GM13977 (cell line): ENCODE results near the gene WBP2NL.

Source experiments
- DNase-seq: peaks from one replicate; pipeline ENCODE4 v3.0.0; 2012; ENCODE audit warnings: low spot score
- CTCF ChIP-seq: IDR thresholded peaks from 2 replicates; pipeline ENCODE4 v1.5.1; 2012; ENCODE audit warnings: mild to moderate bottlenecking, control low read depth; ENCODE audit not compliant: insufficient read depth; ENCODE audit errors: extremely low read depth, missing control alignments
- in situ Hi-C: fragments of 300-500 bp; cut with MboI; formaldehyde crosslinking; loops from one replicate; pipeline ENCODE4 v1.12.0; 2022; ENCODE audit warnings: low sequenced_read_pairs, low pct_unique_long_range_greater_than_20kb, mixed read lengths, inconsistent platforms; ENCODE audit not compliant: unreplicated experiment

WBP2NL gene

GRCh38 chr22:42022162-42022847, 23.7 kb downstream of the WBP2NL start:
- TF ChIP-seq CTCF = no peak
- in situ Hi-C loops = no loop called here
- peak; percentile 30 for DNase-seq

GRCh38 chr22:42025421-42025820, 26.8 kb downstream of the WBP2NL start:
- DNase-seq = no peak
- TF ChIP-seq CTCF = no peak
- in situ Hi-C loops = no loop called here

DNA sequence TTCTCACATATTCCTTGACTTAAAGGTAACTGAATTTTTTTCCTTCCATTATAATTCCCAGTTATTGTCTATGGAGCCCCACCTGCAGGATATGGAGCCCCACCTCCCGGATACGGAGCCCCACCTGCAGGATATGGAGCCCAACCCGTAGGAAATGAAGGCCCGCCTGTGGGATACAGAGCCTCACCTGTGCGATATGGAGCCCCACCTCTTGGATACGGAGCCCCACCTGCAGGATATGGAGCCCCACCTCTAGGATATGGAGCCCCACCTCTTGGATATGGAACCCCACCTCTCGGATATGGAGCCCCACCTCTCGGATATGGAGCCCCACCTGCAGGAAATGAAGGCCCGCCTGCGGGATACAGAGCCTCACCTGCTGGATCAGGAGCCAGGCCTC, 28.1 kb downstream of the WBP2NL start:
- in situ Hi-C loops = no loop called here
- DNase-seq = no peak
- TF ChIP-seq CTCF = no peak

DNA sequence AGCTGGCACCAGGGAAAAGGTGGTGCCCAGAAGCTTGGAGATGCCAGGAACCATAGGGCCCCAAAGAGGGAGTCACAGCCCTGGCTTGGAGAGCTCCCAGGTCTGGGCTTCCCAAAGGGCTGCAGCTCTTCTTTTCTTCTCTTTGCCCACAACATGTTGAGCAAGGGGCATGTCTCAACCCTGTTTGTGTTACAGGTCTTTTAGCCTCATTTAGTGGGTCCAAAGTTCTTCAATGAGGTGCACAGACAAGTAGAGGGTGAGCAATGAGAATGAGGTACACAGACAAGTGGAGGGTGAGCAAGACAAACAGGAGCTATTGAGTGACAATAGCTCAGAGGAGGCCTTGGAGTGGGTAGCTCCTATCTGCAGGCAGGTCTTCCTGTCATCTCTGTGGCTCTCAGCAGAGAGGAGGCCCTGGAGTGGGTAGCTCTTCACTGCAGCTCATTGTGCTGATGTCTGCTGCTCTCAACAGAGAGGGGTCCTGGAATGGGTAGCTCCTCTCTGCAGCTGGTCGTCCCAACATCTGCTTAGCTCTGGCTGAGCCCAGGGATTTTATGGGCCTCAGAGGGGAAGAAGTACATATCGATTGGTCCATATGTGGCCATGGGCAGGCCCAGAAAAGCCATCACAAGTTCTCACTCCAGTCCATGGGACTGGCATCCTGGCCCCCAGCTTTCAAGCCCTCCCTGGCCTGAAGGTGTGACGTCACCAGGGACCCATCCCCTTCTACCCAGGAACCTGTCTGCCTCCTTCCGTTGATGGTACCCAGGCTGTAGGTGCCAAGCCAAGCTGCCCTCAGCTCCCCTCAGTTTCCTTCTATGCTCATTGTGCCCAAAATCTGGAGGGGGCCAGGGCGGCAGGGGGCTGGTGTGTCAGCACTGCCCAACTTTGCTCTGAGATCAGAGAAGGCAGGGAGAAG, 34.9 kb downstream of the WBP2NL start:
- no peak for TF ChIP-seq CTCF
- no peak for DNase-seq
- in situ Hi-C loops = no loop called here

DNA sequence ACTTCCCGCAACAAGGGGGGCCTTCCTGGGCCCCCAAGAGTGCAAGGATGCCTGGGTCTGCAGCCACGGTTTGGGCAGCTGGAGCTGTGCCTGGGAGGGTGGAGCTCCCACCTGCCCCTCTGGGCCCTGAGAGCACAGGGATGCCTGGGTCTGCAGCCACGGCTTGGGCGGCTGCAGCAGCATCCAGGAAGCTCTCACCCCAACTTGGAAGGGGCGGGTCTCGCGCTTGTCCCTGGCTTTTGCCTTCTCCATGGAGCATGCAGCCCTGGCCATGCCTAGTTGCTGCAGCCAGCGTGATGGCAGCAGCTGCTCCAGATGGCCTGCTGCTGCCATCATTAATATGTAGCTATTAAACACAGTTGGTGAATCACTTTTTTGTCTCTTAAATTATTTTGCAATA, 36.7 kb downstream of the WBP2NL start:
- DNase-seq = no peak
- TF ChIP-seq CTCF = no peak
- in situ Hi-C loops = no loop called here

DNA sequence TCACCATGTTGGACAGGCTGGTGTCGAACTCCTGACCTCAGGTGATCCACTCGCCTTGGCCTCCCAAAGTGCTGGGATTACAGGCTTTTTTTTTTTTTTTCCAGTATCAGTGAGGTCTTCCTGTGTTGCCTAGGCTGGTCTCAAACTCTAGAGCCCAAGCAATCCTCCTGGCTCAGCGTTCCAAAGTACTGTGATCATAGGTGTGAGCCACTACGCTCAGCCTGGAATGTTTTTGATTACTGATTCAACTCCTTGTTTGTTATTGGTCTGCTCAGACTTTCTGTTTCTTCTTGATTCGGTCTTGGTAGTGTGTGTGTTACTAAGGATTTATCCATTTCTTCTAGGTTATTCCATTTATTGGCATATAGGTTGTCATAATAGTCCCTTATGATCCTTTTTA, 40.7 kb downstream of the WBP2NL start:
- no peak for DNase-seq
- TF ChIP-seq CTCF = no peak
- in situ Hi-C loops = no loop called here
